ENCODE results near the gene ASXL3. TPM values are rescaled to one million over a fixed set of nuclear protein-coding genes. Genes with fewer than 3 reads are reported as not detected.

Gene ASXL3
- total and polyA plus RNA-seq, 2 donors (not counting 3 experiments of a cell fraction or from before 2014, with no cell fraction given): 0.07 to 0.27 TPM

GRCh38 chr18:33644494-33644893 lies 66.5 kb downstream of the ASXL3 start:
- Histone ChIP-seq H3K27me3 (ENCODE audit: control insufficient read depth in 2 of 2, insufficient read depth in 2 of 2, low read length in 2 of 2) (no peaks in the 10 kb centered on the region), H4K20me1 (replicated peaks; ENCODE audit: control insufficient read depth, extremely low read depth, insufficient read depth, low read length) (no peaks in the 10 kb centered on the region), H3K9ac (replicated peaks; ENCODE audit: extremely low read depth, insufficient read depth, low read length) (no peak overlapping the region), H3K4me1 (ENCODE audit: control insufficient read depth, extremely low read depth, insufficient read depth, low read length) (no peaks in the 10 kb centered on the region), H3K27ac (ENCODE audit: insufficient read depth, low read depth, low read length) (no peak overlapping the region), H3K9me3 (replicated peaks; ENCODE audit: control insufficient read depth, insufficient read depth, low read length) (no peaks in the 10 kb centered on the region), H3K36me3 (ENCODE audit: control insufficient read depth in 2 of 2, extremely low read depth in 1 of 2, insufficient read depth in 2 of 2, low read length in 2 of 2) (no peaks in the 10 kb centered on the region), H3K4me3 (replicated peaks in 1 of 3; ENCODE audit: insufficient read depth in 1 of 3, low read depth in 1 of 3, low read length in 3 of 3) (no peak overlapping the region), H3K9me1 (replicated peaks; ENCODE audit: control insufficient read depth, extremely low read depth, insufficient read depth, low read length) (no peaks in the 10 kb centered on the region), H3K4me2 (ENCODE audit: insufficient read depth, low read length) (no peak overlapping the region), H2AFZ (ENCODE audit: low read depth, low read length) (no peak overlapping the region), H3K79me2 (ENCODE audit: control insufficient read depth, insufficient read depth, low read length) (no peaks in the 10 kb centered on the region)
- ChIA-PET POLR2A (no interaction called here), CTCF (interaction anchor here (1.3 to 1.5 kb wide), 2 partner anchors 9 to 30 kb away, joined by 3 read pairs; no protein-coding TSS in a partner anchor)
- BruUV-seq (replicated peaks): no TSS peak
- DNase-seq (ENCODE audit: low read depth, low spot score) (no peak), FAIRE-seq (no peak)
- intact Hi-C loops (cut with micrococcal nuclease) (no loop called here), dilution Hi-C loops (cut with MboI; ENCODE audit: extremely low pct_ligation_motif_present, low sequenced_read_pairs) (no loop called here)
- TF ChIP-seq MYC (IDR thresholded peaks at IDR 0.05; ENCODE audit: low read depth, low read length): no peak
- no peak for TF ChIP-seq MAX (IDR thresholded peaks at IDR 0.05; ENCODE audit: insufficient read depth, insufficient read length)
- TF ChIP-seq POLR2A (IDR thresholded peaks at IDR 0.05; ENCODE audit: low read depth, low read length): no peak
- TF ChIP-seq FOS (IDR thresholded peaks at IDR 0.05; ENCODE audit: borderline replicate concordance, insufficient read depth, low read length): no peak

GRCh38 chr18:33647365-33647764 lies 69.3 kb downstream of the ASXL3 start:
- Histone ChIP-seq H3K27ac (ENCODE audit: insufficient read depth, low read depth, low read length) (no peak overlapping the region), H3K9me1 (replicated peaks; ENCODE audit: control insufficient read depth, extremely low read depth, insufficient read depth, low read length) (no peaks in the 10 kb centered on the region), H3K36me3 (ENCODE audit: control insufficient read depth in 2 of 2, extremely low read depth in 1 of 2, insufficient read depth in 2 of 2, low read length in 2 of 2) (no peaks in the 10 kb centered on the region), H4K20me1 (replicated peaks; ENCODE audit: control insufficient read depth, extremely low read depth, insufficient read depth, low read length) (no peaks in the 10 kb centered on the region), H3K9me3 (replicated peaks; ENCODE audit: control insufficient read depth, insufficient read depth, low read length) (no peaks in the 10 kb centered on the region), H3K9ac (replicated peaks; ENCODE audit: extremely low read depth, insufficient read depth, low read length) (no peak overlapping the region), H3K79me2 (ENCODE audit: control insufficient read depth, insufficient read depth, low read length) (no peaks in the 10 kb centered on the region), H2AFZ (ENCODE audit: low read depth, low read length) (no peak overlapping the region), H3K4me1 (ENCODE audit: control insufficient read depth, extremely low read depth, insufficient read depth, low read length) (no peaks in the 10 kb centered on the region), H3K4me3 (replicated peaks in 1 of 3; ENCODE audit: insufficient read depth in 1 of 3, low read depth in 1 of 3, low read length in 3 of 3) (no peak overlapping the region), H3K27me3 (ENCODE audit: control insufficient read depth in 2 of 2, insufficient read depth in 2 of 2, low read length in 2 of 2) (no peaks in the 10 kb centered on the region), H3K4me2 (ENCODE audit: insufficient read depth, low read length) (no peak overlapping the region)
- ChIA-PET CTCF (interaction anchor here (0.9 to 1.2 kb wide), 2 partner anchors 16 to 415 kb away, joined by 3 to 4 read pairs; no protein-coding TSS in a partner anchor), POLR2A (no interaction called here)
- no peak for FAIRE-seq
- DNase-seq (ENCODE audit: low read depth, low spot score): no peak
- intact Hi-C loops (cut with micrococcal nuclease) (no loop called here), dilution Hi-C loops (cut with MboI; ENCODE audit: extremely low pct_ligation_motif_present, low sequenced_read_pairs) (no loop called here)
- TF ChIP-seq MYC (IDR thresholded peaks at IDR 0.05; ENCODE audit: low read depth, low read length) (no peak), POLR2AphosphoS5 (IDR thresholded peaks at IDR 0.05; ENCODE audit: insufficient read depth, low read depth, low read length) (no peak), FOS (IDR thresholded peaks at IDR 0.05; ENCODE audit: borderline replicate concordance, insufficient read depth, low read length) (no peak), JUN (IDR thresholded peaks at IDR 0.05; ENCODE audit: borderline replicate concordance, insufficient read depth, insufficient read length, low read depth) (no peak), POLR2A (IDR thresholded peaks at IDR 0.05; ENCODE audit: low read depth, low read length) (no peak), MAX (IDR thresholded peaks at IDR 0.05; ENCODE audit: insufficient read depth, insufficient read length) (no peak), EZH2 (IDR thresholded peaks at IDR 0.05; ENCODE audit: borderline replicate concordance, low read depth, low read length, severe bottlenecking) (no peak), GATA2 (IDR thresholded peaks at IDR 0.05; ENCODE audit: insufficient read depth, insufficient read length, low read depth, low read length) (no peak), CTCF (IDR thresholded peaks at IDR 0.05; ENCODE audit: extremely low read depth in 1 of 2, insufficient read depth in 1 of 2, low read depth in 1 of 2, low read length in 2 of 2) (no peak)
- no TSS peak for BruUV-seq (replicated peaks)
